H1 (cell line): ENCODE results near the gene TCAP. TPM values are rescaled to one million over a fixed set of nuclear protein-coding genes. Genes with fewer than 3 reads are reported as not detected.
A peak's percentile ranks its signal among the peaks of the same experiment; 100 is the strongest.

ENCODE experiments used
- CTCF ChIA-PET: fragments of 300-600 bp; sonication (Branson Sonifier 250); formaldehyde crosslinking; loops from one replicate; lab custom pipeline; 2021; ENCODE audit not compliant: partially characterized antibody; lab: Charles Lee
- POLR2A ChIA-PET: fragments of 300-600 bp; sonication (Branson Sonifier 250); formaldehyde crosslinking; loops from one replicate; lab custom pipeline; 2021; ENCODE audit warnings: inconsistent platforms; ENCODE audit not compliant: partially characterized antibody; lab: Charles Lee
- DNase-seq, 2 experiments: peaks; one replicate each; pipeline versions ENCODE4 v3.0.0 to v3.0.0-alpha.2; 2010 to 2022; ENCODE audit warnings: low spot score in 2 of 2, low read depth in 1 of 2, mixed read lengths in 1 of 2
- FAIRE-seq: peaks from 2 replicates; lab custom pipeline; 2011; peaks lifted over from hg19 to GRCh38; lab: Jason Lieb, UNC
- H2AFZ ChIP-seq: 2 replicates; pipeline ENCODE4 v1.8.1; 2012; ENCODE audit warnings: low read length, inconsistent platforms
- H2AK5ac ChIP-seq: 2 replicates; pipeline ENCODE4 v1.6.1; 2013; ENCODE audit warnings: low read depth, low read length
- H2BK120ac ChIP-seq: replicated peaks from 2 replicates; pipeline ENCODE3; 2013; ENCODE audit warnings: low read depth, low read length, inconsistent platforms
- H2BK12ac ChIP-seq: 2 replicates; pipeline ENCODE4 v1.6.1; 2013; ENCODE audit warnings: low read depth, low read length
- H2BK15ac ChIP-seq: 2 replicates; pipeline ENCODE4 v1.6.1; 2013; ENCODE audit warnings: low read length
- H2BK20ac ChIP-seq: 2 replicates; pipeline ENCODE4 v1.6.1; 2013; ENCODE audit warnings: low read length
- H2BK5ac ChIP-seq: 2 replicates; pipeline ENCODE4 v1.6.1; 2013; ENCODE audit warnings: low read depth, low read length
- H3K14ac ChIP-seq: 2 replicates; pipeline ENCODE4 v1.6.1; 2013; ENCODE audit warnings: inconsistent platforms; ENCODE audit not compliant: insufficient read length
- H3K18ac ChIP-seq: 2 replicates; pipeline ENCODE4 v1.6.1; 2013; ENCODE audit warnings: low read length; ENCODE audit errors: extremely low read depth
- H3K23ac ChIP-seq: 2 replicates; pipeline ENCODE4 v1.6.1; 2013; ENCODE audit warnings: inconsistent platforms; ENCODE audit not compliant: insufficient read length
- H3K23me2 ChIP-seq: 2 replicates; pipeline ENCODE4 v1.6.1; 2013; ENCODE audit warnings: low read depth, low read length
- H3K27ac ChIP-seq: 2 replicates; pipeline ENCODE4 v1.6.1; 2011; ENCODE audit warnings: low read depth, low read length, inconsistent platforms
- H3K27me3 ChIP-seq, 4 experiments: replicated peaks in 1 of 4; 1 replicate in 1 of 4; 2 replicates in 3 of 4; pipeline versions ENCODE4 v1.6.1 to v1.8.1; 2011 to 2013; ENCODE audit warnings: low read length in 3 of 4, mild to moderate bottlenecking in 3 of 4, inconsistent platforms in 2 of 4, mixed read lengths in 2 of 4, moderate library complexity in 1 of 4; ENCODE audit not compliant: control insufficient read depth in 3 of 4, insufficient read depth in 3 of 4; ENCODE audit errors: extremely low read depth in 1 of 4
- H3K36me3 ChIP-seq, 4 experiments: 2 replicates each; pipeline versions ENCODE4 v1.6.1 to v1.8.1; 2011 to 2013; ENCODE audit warnings: mild to moderate bottlenecking in 4 of 4, low read length in 3 of 4, moderate library complexity in 2 of 4, control low read depth in 1 of 4, inconsistent platforms in 1 of 4; ENCODE audit not compliant: insufficient read depth in 4 of 4, control insufficient read depth in 2 of 4
- H3K4ac ChIP-seq: replicated peaks from 2 replicates; pipeline ENCODE3; 2013; ENCODE audit warnings: low read length, low read depth, mixed read lengths, inconsistent platforms; ENCODE audit not compliant: insufficient read length
- H3K4me1 ChIP-seq, 4 experiments: replicated peaks in 1 of 4; 1 replicate in 1 of 4; 2 replicates in 3 of 4; pipeline versions ENCODE4 v1.6.1 to v1.8.1; 2011 to 2013; ENCODE audit warnings: low read length in 3 of 4, inconsistent platforms in 2 of 4, mixed read lengths in 1 of 4; ENCODE audit not compliant: insufficient read depth in 4 of 4, control insufficient read depth in 3 of 4
- H3K4me2 ChIP-seq, 2 experiments: 2 replicates each; pipeline versions ENCODE4 v1.6.1 to v1.8.1; 2011 to 2013; ENCODE audit warnings: low read depth in 2 of 2, low read length in 2 of 2, control low read depth in 1 of 2, inconsistent platforms in 1 of 2, mild to moderate bottlenecking in 1 of 2; ENCODE audit not compliant: insufficient read depth in 1 of 2
- H3K4me3 ChIP-seq, 4 experiments: fragments of 200-600, 300-600 bp in 1 of 4; sonication (generic), shearing (Covaris generic), sonication (Bioruptor Twin) in 1 of 4; 2 replicates each; pipeline versions ENCODE4 v1.5.1 to v1.8.1; 2011 to 2016; ENCODE audit warnings: low read length in 4 of 4, low read depth in 3 of 4, control low read depth in 2 of 4, inconsistent platforms in 2 of 4, mild to moderate bottlenecking in 2 of 4, mixed read lengths in 1 of 4, moderate library complexity in 1 of 4; ENCODE audit not compliant: insufficient read depth in 2 of 4; ENCODE audit errors: extremely low read depth in 1 of 4
- H3K56ac ChIP-seq: replicated peaks from 2 replicates; pipeline ENCODE3; 2013; ENCODE audit warnings: low read depth, mild to moderate bottlenecking, mixed read lengths, low read length, inconsistent platforms; ENCODE audit not compliant: insufficient read length
- H3K79me1 ChIP-seq: 2 replicates; pipeline ENCODE4 v1.6.1; 2013; ENCODE audit warnings: low read depth, low read length, control low read depth
- H3K79me2 ChIP-seq, 2 experiments: 2 replicates each; pipeline versions ENCODE4 v1.6.1 to v1.8.1; 2012 to 2013; ENCODE audit warnings: low read length in 2 of 2, mild to moderate bottlenecking in 2 of 2, inconsistent platforms in 1 of 2; ENCODE audit not compliant: insufficient read depth in 2 of 2, control insufficient read depth in 1 of 2
- H3K9ac ChIP-seq, 4 experiments: replicated peaks in 1 of 4; 1 replicate in 1 of 4; 2 replicates in 3 of 4; pipeline versions ENCODE4 v1.6.1 to v1.8.1; 2011 to 2013; ENCODE audit warnings: low read depth in 3 of 4, low read length in 3 of 4, control low read depth in 2 of 4, mild to moderate bottlenecking in 2 of 4, moderate library complexity in 2 of 4, inconsistent platforms in 1 of 4; ENCODE audit errors: extremely low read depth in 1 of 4
- H3K9me3 ChIP-seq, 2 experiments: 2 replicates each; pipeline versions ENCODE4 v1.6.1 to v1.8.1; 2012 to 2013; ENCODE audit warnings: mild to moderate bottlenecking in 2 of 2, moderate library complexity in 2 of 2, control low read depth in 1 of 2, inconsistent platforms in 1 of 2, low read depth in 1 of 2, low read length in 1 of 2, mixed read lengths in 1 of 2; ENCODE audit not compliant: insufficient read depth in 2 of 2
- H4K20me1 ChIP-seq, 2 experiments: replicated peaks in 1 of 2; 2 replicates each; pipeline versions ENCODE3 to v1.8.1; 2011 to 2013; ENCODE audit warnings: inconsistent platforms in 2 of 2, low read length in 2 of 2, mild to moderate bottlenecking in 1 of 2; ENCODE audit not compliant: insufficient read depth in 2 of 2, control insufficient read depth in 1 of 2
- H4K5ac ChIP-seq: 2 replicates; pipeline ENCODE4 v1.6.1; 2013; ENCODE audit warnings: low read length, low read depth, mixed read lengths, inconsistent platforms; ENCODE audit not compliant: insufficient read length
- H4K8ac ChIP-seq: 2 replicates; pipeline ENCODE4 v1.8.0; 2013; ENCODE audit warnings: mild to moderate bottlenecking, moderate library complexity, low read length, inconsistent platforms; ENCODE audit not compliant: insufficient read depth; ENCODE audit errors: extremely low read depth
- H4K91ac ChIP-seq: replicated peaks from 2 replicates; pipeline ENCODE3; 2013; ENCODE audit warnings: low read length, mixed read lengths, inconsistent platforms; ENCODE audit not compliant: insufficient read length
- CTBP2 ChIP-seq: IDR thresholded peaks from 2 replicates; pipeline ENCODE4 v1.7.0; 2011; ENCODE audit warnings: borderline replicate concordance, mild to moderate bottlenecking, moderate library complexity, mixed read lengths, low read length; ENCODE audit not compliant: insufficient read depth, insufficient read length
- FOSL1 ChIP-seq: IDR thresholded peaks from 2 replicates; pipeline ENCODE4 v1.6.1; 2011; ENCODE audit warnings: mild to moderate bottlenecking, low read depth, low read length, moderate library complexity; ENCODE audit not compliant: insufficient read depth
- POLR2A ChIP-seq, 2 experiments: IDR thresholded peaks; 1 replicate in 1 of 2; 2 replicates in 1 of 2; pipeline ENCODE4 v1.6.1; 2011; ENCODE audit warnings: low read depth in 2 of 2, low read length in 2 of 2, mild to moderate bottlenecking in 2 of 2; ENCODE audit errors: control extremely low read depth in 1 of 2
- RBBP5 ChIP-seq: IDR thresholded peaks from 2 replicates; pipeline ENCODE4 v1.7.1; 2012; ENCODE audit warnings: low read depth, mild to moderate bottlenecking, inconsistent platforms, low read length, moderate library complexity, borderline replicate concordance
- SIN3A ChIP-seq, 2 experiments: IDR thresholded peaks in 1 of 2; conservative IDR thresholded peaks in 1 of 2; 2 replicates each; pipeline ENCODE4 v1.6.1; 2011 to 2012; ENCODE audit warnings: low read length in 2 of 2, improper control_type of control experiment in 1 of 2, low read depth in 1 of 2, mild to moderate bottlenecking in 1 of 2
- WGBS, 2 experiments: shearing (Covaris generic) in 1 of 2; methylation state at CpG; one replicate each; pipeline versions ENCODE4 v1.1.6 to v1.1.7; 2013 to 2015; ENCODE audit warnings: low lambda C conversion rate in 2 of 2, mixed read lengths in 2 of 2, inconsistent platforms in 1 of 2, low coverage in 1 of 2, missing lambda C conversion rate in 1 of 2; ENCODE audit not compliant: insufficient replicate concordance in 2 of 2, insufficient coverage in 1 of 2, insufficient read length in 1 of 2; ENCODE audit errors: extremely low coverage in 1 of 2, missing lambda C conversion rate in 1 of 2; 5-methylcytosine and 5-hydroxymethylcytosine counted together
- polyA plus RNA-seq, 7 experiments: library from polyadenylated mRNA; depleted of rRNA in 3 of 7; stranded (reverse) in 5 of 7; unstranded in 2 of 7; fragments of >200 nt in 5 of 7; fragments of 200-250 nt in 2 of 7; gene quantifications; 1 replicate in 5 of 7; 2 replicates in 1 of 7; 4 replicates in 1 of 7; pipeline versions ENCODE4 v1.2.1 to v1.2.3, GENCODE V29; 2011 to 2013; ENCODE audit warnings: missing spikeins in 2 of 7, mixed read lengths in 2 of 7
- total RNA-seq: library from RNA; stranded (reverse); fragmentation: NEBNext Ultra II Directional; extraction: Animal tissue kit (Norgen Biotek cat#: 25700); gene quantifications from 2 replicates; pipeline ENCODE4 v1.2.1, GENCODE V29; 2021
- TF ChIP-seq, protein P1 (sequence below): IDR thresholded peaks from 2 replicates; pipeline ENCODE4 v1.6.1; 2012; ENCODE audit warnings: inconsistent platforms

The TCAP gene
- total and polyA plus RNA-seq, 2 of the 8 experiments (the other 6 are each of a cell fraction or from before 2014, with no cell fraction given): 0.82 to 1.4 TPM

DNA sequence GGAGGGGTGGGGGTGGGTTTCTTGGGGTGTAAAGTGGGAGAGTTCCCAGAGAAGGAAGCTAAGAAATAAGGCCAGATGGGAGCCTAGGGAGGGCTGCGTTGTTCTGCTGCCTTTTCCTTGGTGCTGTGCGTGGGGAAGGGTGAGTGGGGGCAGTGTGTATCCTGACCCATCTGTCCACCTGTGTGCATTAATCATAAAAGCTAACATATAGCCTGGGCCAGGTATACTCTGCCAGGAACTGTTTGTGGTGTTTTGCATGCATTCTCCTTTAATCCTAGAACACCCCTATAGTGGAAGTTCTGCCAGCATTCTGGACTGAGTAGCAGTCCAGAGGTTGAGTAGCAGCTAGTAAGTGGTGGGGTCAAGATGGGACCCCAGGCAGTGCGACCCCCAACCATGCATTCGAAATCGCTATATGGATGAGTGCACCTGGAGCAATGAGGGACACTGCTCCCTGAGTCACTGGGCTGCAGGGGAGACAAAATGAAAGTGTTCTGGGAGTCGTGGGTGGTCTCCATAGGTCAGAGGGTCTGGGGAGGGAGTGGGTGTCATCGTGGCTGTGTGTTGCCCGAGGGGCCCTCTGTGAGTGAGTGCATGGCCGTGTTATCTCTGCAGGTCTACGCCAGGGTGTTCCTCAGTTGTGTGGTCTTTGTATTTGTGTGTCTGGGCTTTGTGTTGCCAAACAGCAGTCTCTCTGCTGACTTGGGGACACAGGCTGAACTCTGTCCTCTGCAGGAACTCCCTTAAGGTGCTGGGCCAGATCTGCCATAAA lies 36.0 kb downstream of the TCAP start:
- peak overlapping the region; percentile 88 to 94 for H3K4me2 ChIP-seq
- peak overlapping the region; percentile 13 for H4K5ac ChIP-seq
- peaks cover 13% of the 10 kb centered on the region for H3K23me2 ChIP-seq
- WGBS, 2 experiments: 15% methylated on average over 9 of the region's 10 CpGs; no CpG with 5 or more reads in 1 of the 2 experiments
- H2BK20ac ChIP-seq: no peak overlapping the region
- peak overlapping the region; percentile 78 to 98 (median 89) for H3K4me3 ChIP-seq
- peaks cover 17 to 49% (median 32%) of the 10 kb centered on the region in 4 experiments for H3K4me1 ChIP-seq
- no peaks in the 10 kb centered on the region; a peak in 1 of 8 replicates for H3K36me3 ChIP-seq
- POLR2A ChIA-PET: interaction anchor here (0.9 to 38.1 kb wide), 15 partner anchors 8 to 80 kb away, joined by 3 to 708 read pairs (median 6); partner anchors contain the start of genes MIEN1, PGAP3, PNMT and STARD3
- peak overlapping the region; percentile 55; the same call in 1 of the 2 replicates for H3K18ac ChIP-seq
- peak overlapping the region; percentile 13; the same call in 1 of the 2 replicates for H2BK12ac ChIP-seq
- 0 out of 2 replicates have a peak overlapping the region, but pooled peaks have one; percentile 78 for H2AK5ac ChIP-seq
- no peaks in the 10 kb centered on the region for H3K9me3 ChIP-seq
- CTCF ChIA-PET: interaction anchor here (1.5 to 52.4 kb wide), 10 partner anchors 9 to 67 kb away, joined by 3 to 1885 read pairs (median 9); partner anchors contain the start of genes MIEN1, PGAP3, PNMT and PPP1R1B
- peak overlapping the region; percentile 54; the same call in 1 of the 2 replicates for H2BK15ac ChIP-seq
- H3K27me3 ChIP-seq: no peaks in the 10 kb centered on the region
- no peak overlapping the region for H4K8ac ChIP-seq
- FAIRE-seq (no peak), DNase-seq (no peak)
- peaks cover 42 to 82% of the 10 kb centered on the region in 2 experiments for H3K79me2 ChIP-seq
- peak overlapping the region; percentile 92 for H2BK5ac ChIP-seq
- H3K56ac ChIP-seq: peak overlapping the region; percentile 42
- H2BK120ac ChIP-seq: no peak overlapping the region
- peak overlapping the region; percentile 6 for H3K4ac ChIP-seq
- H3K9ac ChIP-seq: peak overlapping the region; percentile 8 to 74 (median 44); a peak in 6 of 7 replicates
- TF ChIP-seq, protein P1, sequence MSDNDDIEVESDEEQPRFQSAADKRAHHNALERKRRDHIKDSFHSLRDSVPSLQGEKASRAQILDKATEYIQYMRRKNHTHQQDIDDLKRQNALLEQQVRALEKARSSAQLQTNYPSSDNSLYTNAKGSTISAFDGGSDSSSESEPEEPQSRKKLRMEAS: no peak
- TF ChIP-seq FOSL1: no peak
- TF ChIP-seq SIN3A (conservative IDR thresholded peaks at IDR 0.05 in 1 of 2, IDR thresholded peaks at IDR 0.05 in 1 of 2; ENCODE audit: low read depth in 1 of 2, low read length in 2 of 2): peak in 1 of 2 experiments; percentile 65; a peak in 1 of 4 replicates
- TF ChIP-seq CTBP2: peak; percentile 30
- TF ChIP-seq POLR2A (IDR thresholded peaks at IDR 0.05; ENCODE audit: control extremely low read depth in 1 of 2, low read depth in 2 of 2, low read length in 2 of 2): peak in 1 of 2 experiments; percentile 16; a peak in 1 of 3 replicates
- peak; percentile 61; the same call in 1 of the 2 replicates for TF ChIP-seq RBBP5
- peaks cover 18% of the 10 kb centered on the region for H3K79me1 ChIP-seq
- peaks cover 13 to 19% of the 10 kb centered on the region in 2 experiments for H4K20me1 ChIP-seq
- no peak overlapping the region for H3K23ac ChIP-seq
- peak overlapping the region; percentile 4; the same call in 1 of the 2 replicates for H3K27ac ChIP-seq
- H4K91ac ChIP-seq: peak overlapping the region; percentile 31
- peak overlapping the region; percentile 11 for H3K14ac ChIP-seq
- H2AFZ ChIP-seq: no peak overlapping the region
